ENCODE results near the gene HS1BP3.

HS1BP3 gene

DNA sequence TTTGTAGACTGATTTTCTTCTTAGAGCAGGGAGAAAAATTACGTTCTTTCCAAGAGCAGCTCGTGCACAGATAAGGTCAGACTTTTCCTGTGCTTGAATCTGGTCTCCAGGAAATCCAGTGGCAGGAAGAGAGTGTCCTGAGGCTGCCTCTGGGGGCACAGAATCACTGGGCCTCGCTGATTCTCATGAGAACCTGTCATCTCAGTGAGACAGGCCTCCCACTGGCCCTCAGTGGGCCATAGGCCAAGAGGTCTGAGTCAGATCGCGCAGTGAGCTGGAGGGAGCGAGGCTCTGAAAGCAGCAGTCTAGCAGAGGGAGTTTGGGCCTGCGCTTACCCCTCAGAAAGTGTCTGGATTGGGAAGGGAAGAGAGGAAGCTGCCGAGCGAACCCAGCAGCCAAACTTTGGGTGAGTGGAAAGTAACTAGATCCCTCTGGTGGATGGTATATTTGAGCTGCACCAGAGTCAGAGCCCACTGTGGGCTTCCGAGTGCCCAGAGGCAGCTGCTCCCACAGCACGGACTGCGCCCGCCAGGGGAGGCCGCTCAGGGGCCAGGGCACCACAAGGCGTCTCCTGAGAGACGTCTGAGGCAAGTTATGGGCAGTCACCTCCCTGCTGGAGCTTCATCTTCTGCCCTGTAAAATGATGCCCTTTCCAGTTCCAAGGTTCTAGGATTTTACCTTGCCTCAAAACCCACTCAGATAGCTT is 24.2 kb upstream of the HS1BP3 start:
- no peak for DNase-seq (ENCODE audit: low read depth)

DNA sequence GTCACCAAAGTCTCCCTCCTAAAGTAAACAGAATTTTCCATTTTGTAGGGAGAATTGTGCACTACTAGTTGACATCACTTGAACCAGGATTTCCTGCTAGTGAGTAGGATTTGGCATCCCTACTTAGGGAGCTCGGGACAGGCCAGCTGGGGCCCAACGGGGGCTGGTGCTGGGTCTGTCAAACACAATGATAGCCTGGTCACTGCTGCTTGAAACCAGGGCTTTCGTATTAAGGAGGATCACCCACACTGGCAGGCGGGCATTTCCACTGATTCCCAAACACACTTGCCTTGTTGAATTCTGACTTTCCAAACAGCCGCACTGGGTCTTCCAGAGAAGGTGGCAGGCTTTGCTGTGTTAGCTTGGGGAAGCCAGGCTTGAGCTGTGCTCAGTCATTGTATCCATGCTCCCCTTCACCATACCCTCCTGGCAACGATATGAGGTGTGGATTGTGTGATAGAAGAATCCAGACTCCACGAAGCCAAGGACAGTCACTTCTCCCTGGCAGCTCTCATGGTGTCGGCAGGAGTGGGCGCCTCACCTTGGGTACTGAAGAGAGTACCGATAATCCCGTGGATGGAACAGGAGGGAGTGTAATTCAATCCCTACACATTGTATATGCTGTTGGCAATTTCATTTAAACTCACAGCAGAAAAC is 23.5 kb upstream of the HS1BP3 start:
- no peak for DNase-seq (ENCODE audit: low read depth)

GRCh38 chr2:20673686-20674308 is 22.9 kb upstream of the HS1BP3 start:
- no peak for DNase-seq (ENCODE audit: low read depth)

GRCh38 chr2:20672201-20672951 is 21.5 kb upstream of the HS1BP3 start:
- no peak for DNase-seq (ENCODE audit: low read depth)

DNA sequence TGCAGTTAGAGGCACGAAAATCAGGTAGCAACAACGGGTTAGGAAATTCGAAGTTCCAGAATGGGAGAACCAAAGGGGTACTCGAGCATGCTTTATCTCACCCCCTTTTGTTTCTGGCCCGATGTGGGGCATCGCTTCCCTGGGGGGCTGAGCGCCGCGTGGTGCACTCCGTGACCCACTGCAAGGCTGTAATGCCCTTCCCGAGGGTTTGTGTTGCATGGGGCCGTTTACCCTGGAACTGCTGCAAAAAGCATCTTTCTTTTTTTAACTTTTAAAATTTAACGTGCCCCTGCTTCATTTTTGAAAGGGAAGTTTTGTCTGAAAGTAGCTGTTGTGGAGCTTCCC is 20.8 kb upstream of the HS1BP3 start:
- no peak for DNase-seq (ENCODE audit: low read depth)

DNA sequence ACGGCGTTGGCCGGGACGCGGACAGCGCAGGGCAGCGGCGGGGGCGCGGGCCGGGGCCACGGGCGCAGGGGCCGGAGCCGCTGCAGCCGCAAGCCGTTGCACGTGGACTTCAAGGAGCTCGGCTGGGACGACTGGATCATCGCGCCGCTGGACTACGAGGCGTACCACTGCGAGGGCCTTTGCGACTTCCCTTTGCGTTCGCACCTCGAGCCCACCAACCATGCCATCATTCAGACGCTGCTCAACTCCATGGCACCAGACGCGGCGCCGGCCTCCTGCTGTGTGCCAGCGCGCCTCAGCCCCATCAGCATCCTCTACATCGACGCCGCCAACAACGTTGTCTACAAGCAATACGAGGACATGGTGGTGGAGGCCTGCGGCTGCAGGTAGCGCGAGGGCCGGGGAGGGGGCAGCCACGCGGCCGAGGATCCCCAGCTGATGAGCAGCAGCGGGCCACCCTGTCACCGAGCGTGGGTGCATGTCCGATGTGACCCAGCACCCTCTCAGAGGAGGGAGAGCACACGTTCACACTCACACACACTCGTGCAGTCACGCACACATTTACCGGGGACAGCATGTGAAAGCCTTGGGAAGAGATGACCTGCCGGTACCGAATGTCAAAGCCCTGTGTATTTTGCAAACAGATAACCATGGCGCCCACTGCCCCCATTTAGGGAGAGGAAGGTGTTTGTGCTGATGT is 20.3 kb upstream of the HS1BP3 start:
- DNase-seq (ENCODE audit: low read depth): no peak

GRCh38 chr2:20670315-20671035 is 19.6 kb upstream of the HS1BP3 start:
- DNase-seq (ENCODE audit: low read depth): no peak

GRCh38 chr2:20669562-20670314 is 18.8 kb upstream of the HS1BP3 start:
- no peak for DNase-seq (ENCODE audit: low read depth)

DNA sequence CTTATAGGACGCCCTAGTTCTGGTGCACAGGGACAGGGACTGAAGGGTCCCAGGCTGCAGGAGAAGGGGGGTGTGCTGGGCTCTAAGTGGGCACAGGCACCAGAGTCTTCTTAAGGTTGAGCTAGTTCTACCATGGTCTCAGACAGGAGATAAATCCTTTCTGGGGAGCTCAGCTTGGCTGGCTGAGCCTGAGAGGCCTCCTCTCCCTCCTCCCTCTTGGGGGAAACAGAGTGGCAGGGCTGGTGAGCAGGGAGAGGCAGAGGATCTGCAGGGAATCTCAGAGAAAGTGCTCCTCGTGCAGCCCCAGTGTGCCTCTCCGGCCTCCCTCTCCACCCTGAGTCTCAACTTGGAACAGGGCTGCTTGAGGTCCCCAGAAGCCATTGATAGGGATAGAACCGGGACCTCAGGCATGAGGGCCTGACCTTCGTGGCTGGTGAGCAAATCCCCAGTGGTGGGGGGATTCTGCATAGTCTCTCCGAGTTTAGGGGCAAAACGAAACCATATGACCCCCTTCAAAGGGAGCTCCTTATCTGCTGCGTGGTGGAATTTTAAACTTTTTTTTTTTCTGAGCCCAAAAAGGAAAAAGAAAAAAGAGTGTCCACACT is 18.1 kb upstream of the HS1BP3 start:
- no peak for DNase-seq (ENCODE audit: low read depth)

DNA sequence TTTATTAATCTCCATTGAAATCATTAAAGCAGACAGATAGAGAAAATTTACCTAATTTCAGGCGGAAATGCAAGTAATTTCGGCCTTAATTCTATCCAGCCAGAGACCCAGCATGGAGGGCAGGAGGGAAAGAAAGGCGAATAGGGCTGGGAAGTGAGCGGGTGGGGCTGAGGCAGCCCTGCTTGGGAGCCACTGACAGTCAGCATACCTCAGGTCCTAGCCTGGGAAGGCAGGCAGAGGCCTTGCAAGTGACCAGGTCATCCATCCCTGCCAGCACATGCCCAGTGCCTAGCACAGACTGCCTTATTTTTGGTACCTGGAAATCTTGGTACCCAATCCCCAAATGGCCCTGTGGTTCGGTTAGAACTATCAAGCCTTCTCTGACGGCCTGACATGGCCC is 17.6 kb upstream of the HS1BP3 start:
- DNase-seq (ENCODE audit: low read depth): no peak

DNA sequence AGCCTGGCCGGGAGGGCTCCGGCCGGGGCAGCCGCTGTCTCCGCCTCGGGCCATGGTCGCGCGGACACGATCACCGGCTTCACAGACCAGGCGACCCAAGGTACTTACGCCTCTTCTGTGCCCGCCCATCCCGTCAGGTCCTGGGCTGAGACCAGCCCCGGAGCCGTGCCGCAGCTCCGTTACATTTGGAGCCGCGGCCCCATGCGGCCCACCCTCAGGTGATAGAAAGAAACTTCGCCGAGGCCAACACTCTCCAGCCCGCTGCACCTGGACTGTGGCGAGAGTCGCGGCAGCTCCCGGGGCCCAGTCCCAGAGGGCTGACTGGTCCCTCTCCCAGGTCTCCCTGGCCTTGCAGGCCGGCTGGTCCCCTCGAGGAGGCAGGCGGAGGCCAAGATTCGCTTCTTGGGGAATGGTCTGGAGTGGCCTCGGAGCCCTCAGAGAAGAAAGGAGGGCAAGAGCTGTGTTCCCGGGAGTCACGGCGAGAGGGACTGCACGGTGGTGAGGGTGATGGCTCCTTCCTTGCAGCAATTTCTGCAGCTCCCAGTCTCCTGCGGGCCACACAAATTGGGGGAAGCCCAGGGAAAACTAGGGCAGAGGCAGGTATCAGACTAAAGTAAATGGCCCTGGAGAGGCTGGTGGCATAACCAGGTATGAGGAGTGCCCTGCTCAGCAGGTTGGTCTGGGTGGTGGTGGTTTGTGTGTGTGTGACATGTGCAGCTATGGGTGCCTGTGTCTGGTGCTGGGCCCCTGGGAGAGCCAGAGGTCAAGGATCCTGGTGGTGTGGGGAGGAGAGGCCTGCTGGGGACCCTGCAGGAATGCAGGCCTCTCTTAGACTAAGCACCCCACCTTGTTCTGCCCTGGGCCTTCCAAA is 16.9 kb upstream of the HS1BP3 start:
- DNase-seq (ENCODE audit: low read depth): no peak

DNA sequence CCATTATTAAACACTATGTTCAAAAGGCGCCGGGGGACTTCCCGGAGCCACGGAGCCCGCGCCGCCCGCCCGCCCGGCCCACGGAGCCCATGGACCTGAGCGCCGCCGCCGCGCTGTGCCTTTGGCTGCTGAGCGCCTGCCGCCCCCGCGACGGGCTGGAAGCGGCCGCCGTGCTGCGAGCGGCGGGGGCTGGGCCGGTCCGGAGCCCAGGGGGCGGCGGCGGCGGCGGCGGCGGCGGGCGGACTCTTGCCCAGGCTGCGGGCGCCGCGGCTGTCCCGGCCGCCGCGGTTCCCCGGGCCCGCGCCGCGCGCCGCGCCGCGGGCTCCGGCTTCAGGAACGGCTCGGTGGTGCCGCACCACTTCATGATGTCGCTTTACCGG is 16.2 kb upstream of the HS1BP3 start:
- DNase-seq (ENCODE audit: low read depth): no peak

- DNase-seq (ENCODE audit: low read depth): peak; percentile 49
These were observed 15.6 kb upstream of the HS1BP3 start, which contains the start of gene GDF7 for GRCh38 chr2:20666304-20667150. Gene GDF7, plus strand, starts transcription at chr2:20667144. Its CDS starts 96 bp downstream, at chr2:20667240.

DNA sequence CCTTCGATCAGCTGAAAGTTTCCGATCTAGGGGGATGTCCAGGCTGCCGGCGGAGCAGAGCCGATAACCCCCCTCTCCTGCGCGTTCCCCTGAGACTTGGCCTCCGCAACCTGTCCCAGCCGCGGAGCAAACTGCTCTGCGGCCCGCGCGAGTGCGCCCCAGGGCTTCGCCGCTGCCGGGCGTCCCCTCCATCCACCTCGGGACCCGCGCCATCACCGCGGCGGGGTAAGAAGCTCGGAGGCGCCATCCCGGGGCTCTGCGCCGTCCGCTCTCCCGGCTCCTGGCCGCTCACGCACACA is 15.1 kb upstream of the HS1BP3 start:
- DNase-seq (ENCODE audit: low read depth): no peak

DNA sequence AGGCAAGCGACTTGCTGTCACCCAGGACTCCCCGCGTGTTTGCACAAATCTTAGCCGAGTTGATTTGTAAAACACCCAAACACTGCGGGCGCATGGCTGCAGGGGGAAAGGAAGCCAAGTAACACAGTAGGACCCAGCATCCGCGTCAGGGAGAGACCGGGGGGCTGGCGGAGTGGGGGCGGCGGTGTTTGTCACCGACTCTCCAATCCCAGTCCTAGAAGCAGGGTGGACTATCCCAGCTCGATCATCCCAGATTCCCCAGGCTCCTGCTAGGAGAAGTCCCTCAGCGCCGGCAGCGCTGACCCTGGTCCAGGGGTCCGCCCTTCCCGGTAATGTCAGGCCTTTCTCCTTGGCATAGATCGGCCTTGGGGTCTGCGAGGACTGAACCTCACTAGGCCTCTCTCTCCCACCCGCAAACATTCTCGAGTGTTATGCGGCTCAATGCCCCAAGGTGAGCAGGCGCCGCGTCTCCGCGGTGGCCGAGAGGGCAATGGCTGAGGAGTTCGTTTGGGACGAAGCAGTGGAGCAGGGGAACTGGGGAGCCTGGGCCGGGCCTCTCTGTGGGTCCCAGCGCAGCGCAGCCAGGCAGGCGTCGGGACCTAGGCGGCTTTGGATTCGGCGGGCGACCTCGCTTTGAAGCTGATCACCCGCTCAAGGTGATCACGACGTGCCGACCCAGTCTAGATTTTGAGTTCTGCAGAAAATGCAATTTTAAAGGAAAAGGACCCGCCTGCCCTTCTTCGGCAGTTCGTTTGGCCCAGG is 14.5 kb upstream of the HS1BP3 start:
- DNase-seq (ENCODE audit: low read depth): no peak

GRCh38 chr2:20664431-20665242 is 13.7 kb upstream of the HS1BP3 start:
- no peak for DNase-seq (ENCODE audit: low read depth)

DNA sequence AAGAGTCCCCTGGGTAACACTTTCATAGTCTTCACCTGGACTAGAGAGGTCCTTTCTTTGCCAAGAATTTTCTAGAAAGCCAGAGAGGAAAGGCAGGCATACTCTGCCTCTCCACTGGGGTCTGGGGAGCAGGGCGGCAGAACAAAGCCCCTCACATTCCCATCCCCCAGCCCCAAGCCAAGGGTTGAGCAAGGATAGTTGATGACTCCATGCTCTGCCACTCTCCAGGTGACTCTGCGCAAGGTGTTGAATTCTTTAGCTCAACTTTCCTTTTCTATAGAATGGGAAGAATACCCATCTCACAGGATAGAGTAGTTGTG is 13.1 kb upstream of the HS1BP3 start:
- DNase-seq (ENCODE audit: low read depth): no peak

Data from CMK (cell line).